ENCODE data around the gene PPP1R16B.

- no peak for TF ChIP-seq POLR2A (IDR thresholded peaks at IDR 0.05; ENCODE audit: low read length)
- TF ChIP-seq GATA1 (IDR thresholded peaks at IDR 0.05; ENCODE audit: low read depth, low read length): no peak
Measured at GRCh38 chr20:38763616-38764015, 41.9 kb upstream of the PPP1R16B start.
